Panc1 (cell line): ENCODE measurements around the gene PISD. TPM values are rescaled to one million over a fixed set of nuclear protein-coding genes. Genes with fewer than 3 reads are reported as not detected.

Experiments used
- ATAC-seq: fragments of 200-7000 bp; cut with Tn5 transposase; 2 replicates; pipeline ENCODE4 v1.9.1; 2020; ENCODE audit warnings: mild to moderate bottlenecking, moderate library complexity
- BruUV-seq: library from RNA; stranded (reverse); fragments of 400-500 nt; replicated peaks from 2 replicates; lab custom pipeline; 2021; lab: Mats Ljungman, UMichigan
- CTCF ChIA-PET: fragments of 300-600 bp; sonication (Branson Sonifier 250); formaldehyde crosslinking; loops from one replicate; lab custom pipeline; 2022; ENCODE audit warnings: antibody characterized with exemption; lab: Charles Lee
- POLR2A ChIA-PET: fragments of 300-600 bp; sonication (Branson Sonifier 250); formaldehyde crosslinking; loops from one replicate; lab custom pipeline; 2022; ENCODE audit warnings: antibody characterized with exemption; lab: Charles Lee
- DNase-seq: peaks from one replicate; pipeline ENCODE4 v3.0.0-alpha.2; 2010; ENCODE audit warnings: low read depth, low spot score
- H3K27ac ChIP-seq: 2 replicates; pipeline ENCODE4 v1.5.1; 2011; ENCODE audit warnings: mild to moderate bottlenecking, low read length, inconsistent platforms
- H3K27me3 ChIP-seq: fragments of 200-500 bp; sonication (Bioruptor generic); 2 replicates; pipeline ENCODE4 v1.6.0; 2014; ENCODE audit warnings: low read length, inconsistent platforms; ENCODE audit not compliant: control insufficient read depth, insufficient read depth
- H3K36me3 ChIP-seq: fragments of 200-500 bp; sonication (Bioruptor generic); 2 replicates; pipeline ENCODE4 v1.5.1; 2014; ENCODE audit warnings: inconsistent platforms, mild to moderate bottlenecking, low read length, moderate library complexity; ENCODE audit not compliant: control insufficient read depth, insufficient read depth
- H3K4me1 ChIP-seq: 2 replicates; pipeline ENCODE4 v1.5.1; 2011; ENCODE audit warnings: inconsistent platforms, mild to moderate bottlenecking, low read length, moderate library complexity; ENCODE audit not compliant: control insufficient read depth, insufficient read depth
- H3K4me3 ChIP-seq, 2 experiments: 2 replicates each; pipeline ENCODE4 v1.5.1; 2011 to 2012; ENCODE audit warnings: low read depth in 2 of 2, low read length in 2 of 2, mild to moderate bottlenecking in 2 of 2, inconsistent platforms in 1 of 2, moderate library complexity in 1 of 2
- H3K9me3 ChIP-seq: fragments of 200-500 bp; sonication (Bioruptor generic); 2 replicates; pipeline ENCODE4 v1.5.1; 2014; ENCODE audit warnings: low read depth, mild to moderate bottlenecking, inconsistent platforms, low read length, moderate library complexity; ENCODE audit not compliant: control insufficient read depth, insufficient read depth
- CTCF ChIP-seq: fragments of 450-650 bp; IDR thresholded peaks from 2 replicates; pipeline ENCODE4 v1.5.1; 2017; ENCODE audit warnings: mild to moderate bottlenecking
- POLR2AphosphoS5 ChIP-seq: IDR thresholded peaks from 2 replicates; pipeline ENCODE4 v1.6.1; 2012; ENCODE audit warnings: mild to moderate bottlenecking, low read depth, low read length, moderate library complexity
- SIN3A ChIP-seq: IDR thresholded peaks from 2 replicates; pipeline ENCODE4 v1.6.1; 2012; ENCODE audit warnings: low read depth, mild to moderate bottlenecking, low read length, moderate library complexity, borderline replicate concordance; ENCODE audit not compliant: insufficient read depth
- TCF7L2 ChIP-seq: IDR thresholded peaks from 2 replicates; pipeline ENCODE4 v1.6.1; 2011; ENCODE audit warnings: mild to moderate bottlenecking, low read depth, low read length, inconsistent platforms
- in situ Hi-C: cut with HindIII; loops from 2 replicates; pipeline ENCODE4 v1.10.0; 2016; ENCODE audit warnings: low sequenced_read_pairs, low pct_unique_long_range_greater_than_20kb
- intact Hi-C: fragments of 100-400 bp; cut with micrococcal nuclease; formaldehyde crosslinking; loops from one replicate; pipeline ENCODE4 v1.10.0; 2022; ENCODE audit not compliant: unreplicated experiment
- total RNA-seq: library from RNA; stranded (reverse); gene quantifications from one replicate; pipeline ENCODE4 v1.2.1, GENCODE V29; 2021; ENCODE audit not compliant: unreplicated experiment
- TF ChIP-seq, protein P1 (sequence below), 2 experiments: IDR thresholded peaks; 2 replicates each; pipeline ENCODE4 v1.6.1; 2011 to 2012; ENCODE audit warnings: low read depth in 2 of 2, control low read depth in 1 of 2, low read length in 1 of 2, mild to moderate bottlenecking in 1 of 2, moderate library complexity in 1 of 2; ENCODE audit not compliant: insufficient read depth in 1 of 2

The PISD gene
- total RNA-seq, 1 experiment from 2014 or later: 33.8 TPM

DNA sequence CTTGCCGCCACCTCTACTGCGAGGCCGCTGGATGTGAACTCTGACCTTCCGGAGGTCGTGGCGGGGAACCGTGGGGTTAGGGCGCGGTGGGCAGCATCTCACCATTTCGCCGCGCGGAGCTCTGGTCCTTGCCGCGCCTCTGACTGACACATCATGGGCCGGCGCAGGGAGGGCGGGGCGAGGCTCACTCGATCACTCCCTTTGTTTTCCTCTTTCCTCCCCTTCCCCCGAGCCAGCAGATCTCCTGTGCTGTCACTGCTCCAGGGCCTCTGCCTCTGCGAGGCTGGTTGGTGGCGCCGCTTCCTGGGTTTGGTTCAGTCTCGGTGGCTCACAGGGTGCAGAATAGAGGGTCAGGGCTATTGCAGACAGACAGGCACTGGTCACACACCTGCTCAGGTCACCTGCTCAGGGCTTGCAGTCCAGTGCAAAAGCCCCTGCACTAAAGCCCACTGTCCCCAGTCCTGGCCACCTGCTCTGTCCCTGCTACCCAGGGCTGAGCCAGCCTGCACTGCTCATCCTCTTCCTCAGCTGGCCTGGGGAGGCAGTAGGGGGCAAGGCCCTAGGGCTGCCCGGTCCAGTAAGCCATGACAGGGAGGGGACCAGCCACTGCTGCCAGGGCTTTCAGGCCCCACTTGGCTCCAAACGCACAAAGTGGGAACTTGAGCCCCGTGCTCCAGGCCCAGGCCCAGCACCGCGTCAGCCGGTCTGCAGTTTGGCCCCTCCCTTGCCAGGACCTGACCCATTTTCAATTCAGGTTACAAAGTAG, 36.2 kb downstream of the PISD start:
- DNase-seq: no peak
- CTCF ChIA-PET: no interaction called here
- Histone ChIP-seq H3K27me3 (no peaks in the 10 kb centered on the region), H3K9me3 (no peaks in the 10 kb centered on the region), H3K36me3 (no peaks in the 10 kb centered on the region), H3K4me3 (no peak overlapping the region), H3K27ac (no peak overlapping the region), H3K4me1 (peaks cover 9% of the 10 kb centered on the region)
- no TSS peak for BruUV-seq
- POLR2A ChIA-PET: interaction anchor here (0.5 kb wide), 1 partner anchor 44 kb away, joined by 4 read pairs; no protein-coding TSS in a partner anchor
- no peak for ATAC-seq
- in situ Hi-C loops: no loop called here
- intact Hi-C loops: no loop called here
- TF ChIP-seq SIN3A (no peak), TCF7L2 (no peak), POLR2AphosphoS5 (no peak), CTCF (no peak)
- TF ChIP-seq, protein P1, sequence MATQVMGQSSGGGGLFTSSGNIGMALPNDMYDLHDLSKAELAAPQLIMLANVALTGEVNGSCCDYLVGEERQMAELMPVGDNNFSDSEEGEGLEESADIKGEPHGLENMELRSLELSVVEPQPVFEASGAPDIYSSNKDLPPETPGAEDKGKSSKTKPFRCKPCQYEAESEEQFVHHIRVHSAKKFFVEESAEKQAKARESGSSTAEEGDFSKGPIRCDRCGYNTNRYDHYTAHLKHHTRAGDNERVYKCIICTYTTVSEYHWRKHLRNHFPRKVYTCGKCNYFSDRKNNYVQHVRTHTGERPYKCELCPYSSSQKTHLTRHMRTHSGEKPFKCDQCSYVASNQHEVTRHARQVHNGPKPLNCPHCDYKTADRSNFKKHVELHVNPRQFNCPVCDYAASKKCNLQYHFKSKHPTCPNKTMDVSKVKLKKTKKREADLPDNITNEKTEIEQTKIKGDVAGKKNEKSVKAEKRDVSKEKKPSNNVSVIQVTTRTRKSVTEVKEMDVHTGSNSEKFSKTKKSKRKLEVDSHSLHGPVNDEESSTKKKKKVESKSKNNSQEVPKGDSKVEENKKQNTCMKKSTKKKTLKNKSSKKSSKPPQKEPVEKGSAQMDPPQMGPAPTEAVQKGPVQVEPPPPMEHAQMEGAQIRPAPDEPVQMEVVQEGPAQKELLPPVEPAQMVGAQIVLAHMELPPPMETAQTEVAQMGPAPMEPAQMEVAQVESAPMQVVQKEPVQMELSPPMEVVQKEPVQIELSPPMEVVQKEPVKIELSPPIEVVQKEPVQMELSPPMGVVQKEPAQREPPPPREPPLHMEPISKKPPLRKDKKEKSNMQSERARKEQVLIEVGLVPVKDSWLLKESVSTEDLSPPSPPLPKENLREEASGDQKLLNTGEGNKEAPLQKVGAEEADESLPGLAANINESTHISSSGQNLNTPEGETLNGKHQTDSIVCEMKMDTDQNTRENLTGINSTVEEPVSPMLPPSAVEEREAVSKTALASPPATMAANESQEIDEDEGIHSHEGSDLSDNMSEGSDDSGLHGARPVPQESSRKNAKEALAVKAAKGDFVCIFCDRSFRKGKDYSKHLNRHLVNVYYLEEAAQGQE (IDR thresholded peaks at IDR 0.05; ENCODE audit: insufficient read depth in 1 of 2, low read depth in 2 of 2, low read length in 1 of 2): no peak

DNA sequence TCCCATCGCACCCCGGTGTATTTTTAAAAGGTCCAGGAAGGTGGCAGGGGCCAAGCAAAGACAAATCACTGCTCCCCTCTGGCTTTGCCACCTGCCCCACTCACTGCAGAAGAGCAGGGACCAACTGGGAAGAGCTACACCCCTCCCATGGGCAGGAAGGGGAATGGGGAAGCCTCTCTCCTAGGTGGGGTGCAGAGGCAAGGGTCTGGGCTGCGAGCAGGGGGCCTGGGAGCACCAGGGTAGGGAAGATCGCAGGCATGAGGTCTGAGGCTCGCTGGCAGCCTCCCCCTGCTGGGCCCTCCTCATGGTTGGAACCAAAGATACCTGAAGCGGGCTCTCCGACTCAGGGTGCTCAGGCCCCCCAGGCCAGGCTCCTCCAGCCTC, 36.8 kb downstream of the PISD start:
- no TSS peak for BruUV-seq

More for the DNA sequence above, 36.8 kb downstream of the PISD start:
- H3K27ac ChIP-seq: no peak overlapping the region
- no peak overlapping the region for H3K4me3 ChIP-seq
- no peaks in the 10 kb centered on the region for H3K9me3 ChIP-seq
- DNase-seq (no peak), ATAC-seq (no peak)
- no peaks in the 10 kb centered on the region for H3K36me3 ChIP-seq
- TF ChIP-seq TCF7L2: no peak
- TF ChIP-seq SIN3A: no peak
- no peak for TF ChIP-seq CTCF
- TF ChIP-seq, protein P1 (IDR thresholded peaks at IDR 0.05; ENCODE audit: insufficient read depth in 1 of 2, low read depth in 2 of 2, low read length in 1 of 2): no peak
- no peak for TF ChIP-seq POLR2AphosphoS5
- in situ Hi-C loops: no loop called here
- H3K4me1 ChIP-seq: peaks cover 9% of the 10 kb centered on the region
- ChIA-PET POLR2A (no interaction called here), CTCF (no interaction called here)
- intact Hi-C loops: no loop called here
- no peaks in the 10 kb centered on the region for H3K27me3 ChIP-seq
